ENCODE measurements around the gene C11orf24.

GRCh38 chr11:68303982-68304780, 32.4 kb upstream of the C11orf24 start:
- TF ChIP-seq, protein P1, sequence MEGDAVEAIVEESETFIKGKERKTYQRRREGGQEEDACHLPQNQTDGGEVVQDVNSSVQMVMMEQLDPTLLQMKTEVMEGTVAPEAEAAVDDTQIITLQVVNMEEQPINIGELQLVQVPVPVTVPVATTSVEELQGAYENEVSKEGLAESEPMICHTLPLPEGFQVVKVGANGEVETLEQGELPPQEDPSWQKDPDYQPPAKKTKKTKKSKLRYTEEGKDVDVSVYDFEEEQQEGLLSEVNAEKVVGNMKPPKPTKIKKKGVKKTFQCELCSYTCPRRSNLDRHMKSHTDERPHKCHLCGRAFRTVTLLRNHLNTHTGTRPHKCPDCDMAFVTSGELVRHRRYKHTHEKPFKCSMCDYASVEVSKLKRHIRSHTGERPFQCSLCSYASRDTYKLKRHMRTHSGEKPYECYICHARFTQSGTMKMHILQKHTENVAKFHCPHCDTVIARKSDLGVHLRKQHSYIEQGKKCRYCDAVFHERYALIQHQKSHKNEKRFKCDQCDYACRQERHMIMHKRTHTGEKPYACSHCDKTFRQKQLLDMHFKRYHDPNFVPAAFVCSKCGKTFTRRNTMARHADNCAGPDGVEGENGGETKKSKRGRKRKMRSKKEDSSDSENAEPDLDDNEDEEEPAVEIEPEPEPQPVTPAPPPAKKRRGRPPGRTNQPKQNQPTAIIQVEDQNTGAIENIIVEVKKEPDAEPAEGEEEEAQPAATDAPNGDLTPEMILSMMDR (IDR thresholded peaks at IDR 0.05), result no peak
- no peak for TF ChIP-seq POLR2A (IDR thresholded peaks at IDR 0.05)

All from right lobe of liver (tissue), 4 donors.